Activated naive CD4-positive, alpha-beta T cell treated with anti-CD3 and anti-CD28 coated beads, Interleukin-2, amount 10 ng/mL, durations not matched to agents 7 days and 5 days (primary cell): Measurements from ENCODE around the gene MEIOSIN.

ENCODE experiments used
- CTCF ChIA-PET: fragments of 350-600 bp; sonication (Branson Sonifier 250); formaldehyde crosslinking; loops from one replicate; lab custom pipeline; 2021; ENCODE audit warnings: antibody characterized with exemption; lab: Charles Lee
- DNase-seq: peaks from one replicate; pipeline ENCODE4 v3.0.0-alpha.2; 2020
- H3K27ac Mint-ChIP-seq: one replicate; pipeline ENCODE4 v1.8.0; 2021; ENCODE audit warnings: mild to moderate bottlenecking, moderate library complexity, mixed read lengths
- H3K27me3 Mint-ChIP-seq: one replicate; pipeline ENCODE4 v1.8.0; 2021; ENCODE audit warnings: mild to moderate bottlenecking, mixed read lengths
- H3K36me3 Mint-ChIP-seq: one replicate; pipeline ENCODE4 v1.8.0; 2021; ENCODE audit warnings: mixed read lengths
- H3K4me1 Mint-ChIP-seq: one replicate; pipeline ENCODE4 v1.8.0; 2021; ENCODE audit warnings: mixed read lengths
- H3K4me3 Mint-ChIP-seq: one replicate; pipeline ENCODE4 v1.8.0; 2021; ENCODE audit warnings: mild to moderate bottlenecking, moderate library complexity, mixed read lengths
- H3K9me3 Mint-ChIP-seq: one replicate; pipeline ENCODE4 v1.8.0; 2021; ENCODE audit warnings: mixed read lengths

MEIOSIN gene

DNA sequence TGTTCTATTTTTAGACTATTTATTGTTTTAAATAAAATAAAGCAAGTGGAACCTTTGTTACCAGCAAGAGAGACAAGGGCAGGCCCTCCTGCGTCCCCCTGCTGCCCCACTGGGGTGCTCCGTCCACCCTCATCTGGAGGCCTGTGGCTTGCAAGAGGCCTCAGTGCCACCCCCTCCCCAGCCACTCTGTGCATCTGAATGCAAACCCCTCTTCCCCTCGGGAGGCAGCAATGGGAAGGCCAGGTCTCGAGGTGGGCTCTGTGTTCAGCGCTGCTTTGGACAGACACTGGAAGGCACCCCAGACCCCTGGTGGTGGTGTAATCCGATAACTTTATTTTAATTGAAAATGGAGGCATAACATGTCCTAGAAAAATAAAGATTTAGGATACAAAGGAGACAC lies 31.2 kb downstream of the MEIOSIN start:
- no peaks in the 10 kb centered on the region for H3K36me3 Mint-ChIP-seq
- H3K27ac Mint-ChIP-seq = no peak overlapping the region
- no peak for DNase-seq
- peaks cover 84% of the 10 kb centered on the region for H3K27me3 Mint-ChIP-seq
- H3K4me1 Mint-ChIP-seq = peaks cover 8% of the 10 kb centered on the region
- H3K9me3 Mint-ChIP-seq = no peaks in the 10 kb centered on the region
- no peak overlapping the region for H3K4me3 Mint-ChIP-seq
- CTCF ChIA-PET = interaction anchor here (1.0 to 1.4 kb wide), 2 partner anchors 15 to 35 kb away, joined by 3 read pairs; no protein-coding TSS in a partner anchor

DNA sequence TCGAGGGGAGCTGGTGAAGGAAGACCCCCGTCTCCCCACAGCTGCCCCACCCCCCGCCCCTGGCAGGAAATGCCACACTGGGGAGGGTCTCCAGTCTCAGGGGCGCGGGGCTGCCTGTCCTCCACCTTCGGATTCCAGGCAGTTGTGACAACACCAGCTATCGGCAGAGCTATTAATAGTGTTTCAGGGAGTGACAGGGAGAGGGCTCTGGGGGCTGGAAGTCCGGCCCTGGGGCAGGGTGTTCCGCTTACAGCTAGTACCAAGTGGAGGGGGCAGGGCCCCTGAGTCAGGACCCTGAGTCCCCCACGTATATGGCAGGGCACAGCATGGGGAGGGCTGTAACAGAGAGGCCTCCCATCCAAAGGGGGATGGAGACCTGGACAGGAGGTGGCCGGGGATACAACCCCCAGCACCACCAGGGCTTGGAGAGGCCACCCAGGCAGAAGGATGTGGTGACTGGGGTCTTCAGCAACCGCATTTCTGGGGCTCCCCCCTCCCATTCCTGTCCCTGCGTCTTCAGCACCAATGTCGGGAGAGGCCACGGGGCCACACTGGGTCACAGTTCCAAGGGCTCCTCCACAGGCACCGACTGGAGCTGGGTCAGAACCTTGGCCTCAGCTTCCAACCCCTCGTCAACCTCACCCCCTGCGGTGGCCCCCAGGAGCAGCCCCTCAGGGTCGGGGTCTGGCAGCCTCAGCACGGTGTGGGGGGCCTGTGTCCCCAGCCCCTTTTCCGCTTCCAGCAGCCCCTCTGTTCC lies 31.9 kb downstream of the MEIOSIN start:
- Mint-ChIP-seq H3K27ac (no peak overlapping the region), H3K27me3 (peaks cover 86% of the 10 kb centered on the region), H3K36me3 (no peaks in the 10 kb centered on the region), H3K9me3 (no peaks in the 10 kb centered on the region), H3K4me3 (no peak overlapping the region), H3K4me1 (peaks cover 13% of the 10 kb centered on the region)
- CTCF ChIA-PET = interaction anchor here (1.3 to 1.4 kb wide), 2 partner anchors 14 to 34 kb away, joined by 3 to 4 read pairs; no protein-coding TSS in a partner anchor
- no peak for DNase-seq

DNA sequence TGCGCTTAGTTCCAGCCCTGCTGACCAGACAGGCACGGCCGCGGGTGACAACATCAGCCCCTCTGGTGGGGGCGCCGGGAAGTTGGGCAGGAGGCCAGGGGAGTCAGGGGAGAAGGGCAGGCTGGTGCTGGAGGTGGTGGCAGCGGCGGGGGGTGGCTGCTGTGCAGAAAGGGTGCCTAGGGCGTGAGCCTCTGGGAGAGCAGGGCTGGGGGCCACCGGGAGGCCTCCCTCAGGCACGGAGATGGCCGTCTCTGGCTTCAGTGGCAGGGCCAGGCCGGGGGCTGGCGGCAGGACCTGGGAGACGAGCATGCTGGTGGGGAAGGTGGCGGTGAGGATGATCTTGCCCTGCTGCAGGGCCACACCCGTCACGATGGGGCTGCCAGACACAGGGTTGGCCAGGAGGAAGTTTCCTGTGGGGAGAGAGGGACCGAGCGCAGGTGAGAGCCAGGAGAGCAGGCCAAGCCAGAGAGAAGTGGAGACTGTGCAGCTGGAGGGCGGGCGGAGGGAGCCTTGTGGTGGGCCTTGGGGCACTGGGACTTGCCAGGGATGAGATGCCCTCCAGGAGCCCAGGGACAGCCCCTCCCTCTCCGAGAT lies 32.6 kb downstream of the MEIOSIN start:
- CTCF ChIA-PET = interaction anchor here (1.3 to 1.4 kb wide), 2 partner anchors 14 to 34 kb away, joined by 3 to 4 read pairs; no protein-coding TSS in a partner anchor
- H3K4me1 Mint-ChIP-seq = peaks cover 19% of the 10 kb centered on the region
- H3K4me3 Mint-ChIP-seq = no peak overlapping the region
- no peak overlapping the region for H3K27ac Mint-ChIP-seq
- H3K9me3 Mint-ChIP-seq = no peaks in the 10 kb centered on the region
- peaks cover 89% of the 10 kb centered on the region for H3K27me3 Mint-ChIP-seq
- no peaks in the 10 kb centered on the region for H3K36me3 Mint-ChIP-seq
- DNase-seq = no peak

DNA sequence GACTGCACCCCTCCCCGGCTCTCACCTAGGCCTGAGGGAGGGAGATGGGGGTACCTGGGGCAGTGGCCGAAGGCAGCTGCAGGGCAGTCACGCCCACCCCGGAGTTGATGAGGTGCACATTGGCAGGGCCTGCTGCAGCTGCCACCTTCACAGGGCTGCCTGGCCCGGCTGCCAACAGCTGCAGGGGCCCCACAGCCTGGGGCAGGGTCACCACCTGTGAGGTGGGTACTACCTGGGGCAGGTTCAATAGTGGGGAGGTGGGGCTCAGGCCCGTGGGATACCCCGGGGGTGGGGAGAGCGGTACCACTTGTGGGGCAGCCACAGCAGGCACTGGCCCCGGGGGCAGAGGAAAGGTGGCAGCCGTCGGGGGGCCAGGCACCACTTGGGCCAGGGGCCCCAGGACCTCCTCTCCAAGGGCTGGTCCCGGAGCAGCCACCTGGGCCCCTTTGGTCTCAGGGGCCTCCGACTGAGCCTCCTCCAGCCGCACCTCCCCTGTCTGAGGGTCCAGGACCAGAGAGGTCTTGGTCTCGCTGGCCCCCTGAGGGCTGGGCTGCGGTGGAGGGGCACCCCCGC lies 33.1 kb downstream of the MEIOSIN start:
- DNase-seq = no peak
- Mint-ChIP-seq H3K4me1 (peaks cover 23% of the 10 kb centered on the region), H3K4me3 (no peak overlapping the region), H3K27ac (no peak overlapping the region), H3K9me3 (no peaks in the 10 kb centered on the region), H3K36me3 (no peaks in the 10 kb centered on the region), H3K27me3 (peaks cover 91% of the 10 kb centered on the region)
- CTCF ChIA-PET = interaction anchor here (1.3 to 4.8 kb wide), 2 partner anchors 13 to 32 kb away, joined by 4 to 92 read pairs; no protein-coding TSS in a partner anchor

DNA sequence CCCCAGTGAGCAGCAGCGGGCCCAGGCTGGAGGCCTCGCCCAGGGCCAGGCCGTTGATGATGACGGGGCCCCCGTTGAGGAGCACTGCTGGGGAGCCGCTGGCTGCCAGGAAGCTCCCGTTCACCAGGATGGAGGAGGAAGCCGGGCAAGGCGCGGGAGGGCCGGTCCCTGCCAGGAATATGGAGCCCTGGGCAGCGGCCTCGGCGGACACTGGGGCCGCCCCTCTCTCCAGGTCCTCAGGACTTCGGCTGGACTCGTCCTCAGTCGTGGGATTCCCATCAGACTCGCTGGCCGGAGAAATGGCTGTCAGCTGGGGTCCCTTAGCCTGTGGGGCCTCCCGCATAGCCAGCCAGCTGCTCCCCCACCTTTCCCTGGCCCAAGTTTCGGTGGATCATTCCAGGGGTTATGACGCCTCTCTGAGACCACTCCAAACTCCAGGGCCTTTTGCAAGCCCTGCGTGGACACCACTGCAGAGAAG lies 33.7 kb downstream of the MEIOSIN start:
- no peak for DNase-seq
- H3K27ac Mint-ChIP-seq = no peak overlapping the region
- no peaks in the 10 kb centered on the region for H3K36me3 Mint-ChIP-seq
- H3K4me3 Mint-ChIP-seq = peak overlapping the region; percentile 23
- H3K4me1 Mint-ChIP-seq = peaks cover 23% of the 10 kb centered on the region
- peaks cover 91% of the 10 kb centered on the region for H3K27me3 Mint-ChIP-seq
- CTCF ChIA-PET = interaction anchor here (4.8 kb wide), 1 partner anchor 32 kb away, joined by 92 read pairs; no protein-coding TSS in a partner anchor
- no peaks in the 10 kb centered on the region for H3K9me3 Mint-ChIP-seq

DNA sequence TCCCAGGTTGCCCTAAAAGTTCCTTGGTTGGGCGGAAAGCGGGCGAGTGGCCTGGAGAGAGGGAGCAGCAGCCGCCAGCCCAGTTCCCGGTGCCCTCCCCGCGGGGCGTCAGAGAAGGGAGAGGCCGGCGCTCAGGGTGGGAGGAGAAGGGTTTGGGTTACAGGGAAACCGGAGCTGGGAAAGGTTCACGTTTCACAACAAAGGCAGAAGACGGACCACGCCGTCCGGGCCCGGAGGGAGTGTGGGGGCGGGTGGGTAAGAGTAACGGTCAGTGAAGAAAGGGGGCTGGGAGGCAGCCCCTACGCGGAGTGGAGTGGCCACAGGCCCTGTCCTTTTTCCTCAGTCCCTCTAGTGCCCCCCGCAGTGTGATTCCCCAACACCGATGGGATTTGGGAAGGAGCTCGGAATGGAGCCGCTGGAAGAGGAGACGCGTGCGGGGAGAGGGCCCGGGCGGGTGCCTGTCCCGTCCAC lies 34.2 kb downstream of the MEIOSIN start:
- H3K9me3 Mint-ChIP-seq = no peaks in the 10 kb centered on the region
- H3K36me3 Mint-ChIP-seq = no peaks in the 10 kb centered on the region
- peaks cover 23% of the 10 kb centered on the region for H3K4me1 Mint-ChIP-seq
- CTCF ChIA-PET = interaction anchor here (4.8 kb wide), 1 partner anchor 31 kb away, joined by 92 read pairs; no protein-coding TSS in a partner anchor
- H3K27ac Mint-ChIP-seq = no peak overlapping the region
- H3K4me3 Mint-ChIP-seq = peak overlapping the region; percentile 31
- H3K27me3 Mint-ChIP-seq = peaks cover 92% of the 10 kb centered on the region
- no peak for DNase-seq

DNA sequence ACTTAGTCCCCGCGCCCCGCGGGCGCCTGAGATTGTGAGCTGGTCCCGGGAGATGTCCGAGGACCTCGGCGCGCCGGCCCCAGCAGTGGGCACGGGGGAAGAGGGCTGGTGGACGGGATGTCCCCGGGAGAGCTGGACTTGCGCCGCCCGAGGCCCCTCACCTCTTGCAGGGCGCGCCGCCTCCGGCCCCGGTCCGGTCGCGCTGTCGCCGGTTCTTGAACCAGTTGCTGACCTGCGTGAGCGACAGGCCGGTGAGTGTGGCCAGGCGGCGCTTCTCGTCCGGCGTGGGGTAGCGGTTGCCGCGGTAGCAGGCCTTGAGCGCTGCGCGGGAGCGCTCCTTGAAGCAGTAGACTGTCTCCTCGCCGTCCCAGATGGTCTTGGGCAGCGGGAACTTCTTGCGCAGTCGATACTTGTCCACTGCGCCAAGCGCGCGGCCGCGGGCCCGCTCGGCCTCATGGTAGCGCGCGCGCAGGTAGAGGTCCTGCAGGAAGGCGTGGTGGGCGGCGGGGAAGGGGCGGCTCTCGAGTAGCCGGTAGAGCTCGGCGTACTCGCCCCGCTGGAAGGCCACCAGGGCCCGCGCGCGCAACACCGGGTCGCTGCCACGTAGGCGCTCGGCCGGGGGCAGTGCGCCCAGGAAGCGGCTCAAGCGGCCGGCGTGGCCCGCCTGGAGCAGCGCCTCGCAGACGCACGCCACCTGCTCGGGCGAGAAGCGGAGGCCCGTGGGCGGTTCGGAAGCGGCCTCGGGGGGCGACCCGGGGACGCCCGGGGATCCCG lies 34.8 kb downstream of the MEIOSIN start:
- CTCF ChIA-PET = interaction anchor here (1.0 to 4.8 kb wide), 10 partner anchors 11 to 243 kb away, joined by 3 to 92 read pairs (median 6); partner anchors contain the start of genes IRF2BP1 and MYPOP
- Mint-ChIP-seq H3K27ac (no peak overlapping the region), H3K9me3 (no peaks in the 10 kb centered on the region), H3K4me1 (peaks cover 23% of the 10 kb centered on the region), H3K27me3 (peaks cover 93% of the 10 kb centered on the region), H3K4me3 (peak overlapping the region; percentile 60), H3K36me3 (no peaks in the 10 kb centered on the region)
- DNase-seq = peak; percentile 52

DNA sequence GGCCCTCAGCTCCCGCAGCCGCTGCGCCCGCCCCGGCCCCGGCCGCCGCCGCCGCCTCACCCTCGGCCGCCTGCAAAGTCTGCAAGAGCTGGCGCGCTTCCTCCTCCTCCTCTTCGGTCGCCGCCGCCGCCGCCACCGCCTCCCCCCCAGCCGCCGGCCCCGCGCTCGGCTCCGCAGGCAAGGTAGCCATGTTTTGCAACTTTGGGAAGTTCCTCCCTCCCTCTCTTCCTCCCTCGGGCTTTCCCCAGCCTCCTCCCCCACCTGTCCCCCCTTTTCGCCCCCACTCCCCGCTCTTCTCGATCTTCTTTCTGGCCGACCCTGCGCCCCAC lies 35.4 kb downstream of the MEIOSIN start:
- Mint-ChIP-seq H3K36me3 (no peaks in the 10 kb centered on the region), H3K4me1 (peaks cover 23% of the 10 kb centered on the region), H3K27ac (no peak overlapping the region), H3K27me3 (peaks cover 88% of the 10 kb centered on the region), H3K4me3 (peak overlapping the region; percentile 83), H3K9me3 (no peaks in the 10 kb centered on the region)
- CTCF ChIA-PET = interaction anchor here (0.8 to 4.8 kb wide), 16 partner anchors 10 to 283 kb away, joined by 3 to 92 read pairs (median 6); partner anchors contain the start of genes FBXO46, FOXA3, IRF2BP1 and MYPOP
- DNase-seq = peak; percentile 59

DNA sequence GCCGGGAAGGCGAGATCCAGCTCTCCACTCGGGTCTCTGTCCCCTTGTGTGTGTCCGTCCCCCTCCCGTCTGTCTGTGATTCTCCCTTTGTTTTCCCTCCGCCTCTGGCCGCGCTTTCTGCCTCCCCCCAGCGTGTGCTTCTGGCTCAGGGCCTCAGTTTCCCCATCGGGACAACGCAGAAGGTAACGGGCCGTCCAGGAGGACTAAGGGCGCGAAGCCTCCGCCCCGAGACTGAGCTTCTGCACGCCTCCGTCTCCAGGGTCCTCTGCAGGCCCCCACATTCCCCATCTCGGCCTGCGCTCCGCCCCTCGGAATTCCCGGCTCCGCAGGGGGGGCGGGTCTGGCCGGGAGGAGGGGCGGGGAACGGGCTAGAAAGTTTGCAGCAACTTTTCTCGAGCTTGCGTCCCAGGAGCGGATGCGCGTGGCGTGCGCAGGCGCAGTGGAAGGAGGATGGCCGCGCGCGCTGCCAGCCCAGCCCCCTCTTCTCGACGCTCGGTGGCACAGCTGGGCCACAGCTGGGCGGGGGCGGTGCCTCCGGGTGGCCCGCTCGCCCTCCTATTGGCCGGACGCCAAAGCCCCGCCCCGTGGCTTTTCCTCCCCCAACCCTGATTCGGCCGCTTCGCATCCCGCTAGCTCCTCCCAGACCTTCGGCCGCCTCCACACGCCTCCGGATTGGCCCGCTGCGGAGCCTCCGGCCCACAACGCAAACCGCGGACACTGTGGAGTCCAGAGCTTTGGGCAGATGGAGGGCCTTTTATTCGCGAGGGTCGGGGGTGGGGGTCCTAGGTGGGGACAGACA lies 35.9 kb downstream of the MEIOSIN start, which contains the start of gene SIX5:
Gene SIX5, minus strand, starts transcription at position 269 of the 799 bp plus-strand sequence. CDS start 408 bp downstream, outside the sequence.
- Mint-ChIP-seq H3K27me3 (peaks cover 87% of the 10 kb centered on the region), H3K4me1 (peaks cover 23% of the 10 kb centered on the region), H3K36me3 (no peaks in the 10 kb centered on the region), H3K27ac (peak within 1 kb of the TSS; percentile 89), H3K4me3 (peak within 1 kb of the TSS; percentile 83), H3K9me3 (no peaks in the 10 kb centered on the region)
- CTCF ChIA-PET = interaction anchor here (0.6 to 4.8 kb wide), 26 partner anchors 9 to 282 kb away, joined by 3 to 92 read pairs (median 4); partner anchors contain the start of genes CCDC61, DMPK, FBXO46 and FOXA3
- DNase-seq = peak; percentile 96

DNA sequence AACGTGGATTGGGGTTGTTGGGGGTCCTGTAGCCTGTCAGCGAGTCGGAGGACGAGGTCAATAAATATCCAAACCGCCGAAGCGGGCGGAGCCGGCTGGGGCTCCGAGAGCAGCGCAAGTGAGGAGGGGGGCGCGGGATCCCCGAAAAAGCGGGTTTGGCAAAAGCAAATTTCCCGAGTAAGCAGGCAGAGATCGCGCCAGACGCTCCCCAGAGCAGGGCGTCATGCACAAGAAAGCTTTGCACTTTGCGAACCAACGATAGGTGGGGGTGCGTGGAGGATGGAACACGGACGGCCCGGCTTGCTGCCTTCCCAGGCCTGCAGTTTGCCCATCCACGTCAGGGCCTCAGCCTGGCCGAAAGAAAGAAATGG lies 36.6 kb downstream of the MEIOSIN start:
- CTCF ChIA-PET = interaction anchor here (0.8 to 4.8 kb wide), 15 partner anchors 9 to 282 kb away, joined by 3 to 92 read pairs (median 5); partner anchors contain the start of genes FBXO46, IRF2BP1, MYPOP and QPCTL
- DNase-seq = peak; percentile 75
- Mint-ChIP-seq H3K27me3 (peaks cover 84% of the 10 kb centered on the region), H3K36me3 (no peaks in the 10 kb centered on the region), H3K4me3 (peak overlapping the region; percentile 83), H3K27ac (peak overlapping the region; percentile 89), H3K4me1 (peaks cover 23% of the 10 kb centered on the region), H3K9me3 (no peaks in the 10 kb centered on the region)

DNA sequence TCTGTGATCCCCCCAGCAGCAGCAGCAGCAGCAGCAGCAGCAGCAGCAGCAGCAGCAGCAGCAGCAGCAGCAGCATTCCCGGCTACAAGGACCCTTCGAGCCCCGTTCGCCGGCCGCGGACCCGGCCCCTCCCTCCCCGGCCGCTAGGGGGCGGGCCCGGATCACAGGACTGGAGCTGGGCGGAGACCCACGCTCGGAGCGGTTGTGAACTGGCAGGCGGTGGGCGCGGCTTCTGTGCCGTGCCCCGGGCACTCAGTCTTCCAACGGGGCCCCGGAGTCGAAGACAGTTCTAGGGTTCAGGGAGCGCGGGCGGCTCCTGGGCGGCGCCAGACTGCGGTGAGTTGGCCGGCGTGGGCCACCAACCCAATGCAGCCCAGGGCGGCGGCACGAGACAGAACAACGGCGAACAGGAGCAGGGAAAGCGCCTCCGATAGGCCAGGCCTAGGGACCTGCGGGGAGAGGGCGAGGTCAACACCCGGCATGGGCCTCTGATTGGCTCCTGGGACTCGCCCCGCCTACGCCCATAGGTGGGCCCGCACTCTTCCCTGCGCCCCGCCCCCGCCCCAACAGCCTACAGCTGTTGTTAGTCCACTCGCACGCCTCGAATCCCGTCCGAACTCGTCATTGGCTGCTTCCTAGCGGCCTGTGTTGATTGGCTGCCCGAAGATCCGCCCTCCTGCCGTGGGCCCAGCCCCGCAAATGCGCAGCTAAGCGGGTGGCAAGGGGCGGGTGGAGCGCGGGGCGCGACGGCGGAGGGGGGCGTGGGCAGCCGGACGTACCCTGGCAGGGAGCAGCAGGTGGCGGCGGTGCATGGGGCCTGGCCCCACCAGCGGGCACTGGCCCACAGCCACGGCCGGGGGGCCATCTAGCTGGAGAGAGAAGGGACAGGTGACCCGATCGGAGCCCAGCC lies 37.2 kb downstream of the MEIOSIN start:
- H3K36me3 Mint-ChIP-seq = no peaks in the 10 kb centered on the region
- peak overlapping the region; percentile 83 for H3K4me3 Mint-ChIP-seq
- peaks cover 81% of the 10 kb centered on the region for H3K27me3 Mint-ChIP-seq
- H3K9me3 Mint-ChIP-seq = no peaks in the 10 kb centered on the region
- CTCF ChIA-PET = interaction anchor here (0.9 to 4.8 kb wide), 6 partner anchors 9 to 246 kb away, joined by 3 to 92 read pairs (median 17); partner anchors contain the start of gene IRF2BP1
- peaks cover 23% of the 10 kb centered on the region for H3K4me1 Mint-ChIP-seq
- H3K27ac Mint-ChIP-seq = peak overlapping the region; percentile 89
- DNase-seq = peak; percentile 92
